GM18909 (cell line): ENCODE results near the gene WT1.

Source experiments
- ATAC-seq: cut with Tn5 transposase; IDR thresholded peaks from one replicate; pipeline ENCODE4 v1.9.1; 2021; ENCODE audit warnings: mild to moderate bottlenecking; ENCODE audit not compliant: unreplicated experiment, poor library complexity

WT1 gene

GRCh38 chr11:32438866-32439489 is 3.6 kb upstream of the WT1 start:
- no peak for ATAC-seq

GRCh38 chr11:32438346-32438865 is 3.1 kb upstream of the WT1 start:
- no peak for ATAC-seq

- no peak for ATAC-seq
Observed at GRCh38 chr11:32437495-32438345, 2.4 kb upstream of the WT1 start.

- ATAC-seq: no peak
Observed at GRCh38 chr11:32436751-32437494, 1.6 kb upstream of the WT1 start.

GRCh38 chr11:32435942-32436750 is 807 bp upstream of the WT1 start:
- ATAC-seq: no peak

- ATAC-seq: no peak
Observed at GRCh38 chr11:32435152-32435480, 223 bp downstream of the WT1 start.

- ATAC-seq: no peak
Observed at GRCh38 chr11:32434356-32435151, 785 bp downstream of the WT1 start.

- no peak for ATAC-seq
Observed at GRCh38 chr11:32433914-32434355, 1.4 kb downstream of the WT1 start.

- no peak for ATAC-seq
Observed at GRCh38 chr11:32433101-32433913, 2.0 kb downstream of the WT1 start.

GRCh38 chr11:32432565-32432964 is 2.8 kb downstream of the WT1 start:
- ATAC-seq: no peak

- no peak for ATAC-seq
Observed at GRCh38 chr11:32430568-32431381, 4.6 kb downstream of the WT1 start.

GRCh38 chr11:32429477-32429876 is 5.9 kb downstream of the WT1 start:
- no peak for ATAC-seq

- no peak for ATAC-seq
Observed at GRCh38 chr11:32428665-32429303, 6.6 kb downstream of the WT1 start.

GRCh38 chr11:32427935-32428664 is 7.2 kb downstream of the WT1 start:
- ATAC-seq: no peak

GRCh38 chr11:32427616-32427934 is 7.8 kb downstream of the WT1 start:
- ATAC-seq: no peak

- no peak for ATAC-seq
Observed at GRCh38 chr11:32426819-32427615, 8.3 kb downstream of the WT1 start.
